Measurements from ENCODE around the gene LMNTD1. TPM values are rescaled to one million over a fixed set of nuclear protein-coding genes. Genes with fewer than 3 reads are reported as not detected.

LMNTD1 gene
- total and polyA plus RNA-seq, 2 of the 4 experiments (the other 2 are of a cell fraction), result 1.5 to 4.3 TPM

DNA sequence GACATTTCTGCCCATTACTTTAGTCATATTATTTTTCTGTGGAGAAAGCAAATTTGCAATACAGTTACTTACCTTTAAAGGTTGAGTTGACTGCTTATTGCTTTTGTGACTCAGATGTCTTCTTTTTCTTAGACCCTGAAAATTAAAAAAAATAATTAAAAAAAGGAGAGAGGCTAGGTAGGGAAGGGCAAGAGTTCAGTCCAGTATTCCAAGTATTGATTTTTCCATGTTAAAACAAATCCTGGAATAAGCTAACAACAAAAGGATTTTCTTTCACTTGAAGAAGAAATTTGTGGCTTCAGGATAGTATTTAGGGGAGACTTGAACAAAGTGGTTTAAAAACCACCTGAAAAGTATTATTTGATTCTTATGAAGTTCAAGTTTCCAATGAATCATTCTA lies 49.4 kb downstream of the LMNTD1 start:
- Histone ChIP-seq H3K4me1 (ENCODE audit: control insufficient read depth, insufficient read depth, low read length) (no peaks in the 10 kb centered on the region), H3K9me3 (ENCODE audit: control insufficient read depth, insufficient read depth, low read length) (no peaks in the 10 kb centered on the region), H2AFZ (replicated peaks; ENCODE audit: low read length, poor library complexity) (no peak overlapping the region), H3K56ac (ENCODE audit: extremely low read depth, insufficient read depth, low read length) (no peak overlapping the region), H3K4me2 (ENCODE audit: low read depth, low read length) (no peak overlapping the region), H3K9me1 (ENCODE audit: insufficient read depth, low read length) (no peaks in the 10 kb centered on the region), H3K36me3 (ENCODE audit: control insufficient read depth, insufficient read depth, low read length) (no peaks in the 10 kb centered on the region), H2BK5ac (ENCODE audit: low read depth, low read length, poor library complexity, severe bottlenecking) (no peak overlapping the region), H2BK120ac (ENCODE audit: low read depth, low read length) (no peak overlapping the region), H3K27me3 (ENCODE audit: control insufficient read depth, insufficient read depth, low read length) (no peaks in the 10 kb centered on the region), H4K5ac (ENCODE audit: low read depth, low read length) (no peak overlapping the region), H2BK15ac (ENCODE audit: low read depth, low read length) (no peak overlapping the region), H3K18ac (ENCODE audit: low read depth, low read length) (no peak overlapping the region), H3K14ac (replicated peaks; ENCODE audit: low read depth, low read length) (no peak overlapping the region), H3K23ac (ENCODE audit: low read depth, low read length) (no peak overlapping the region), H4K91ac (ENCODE audit: insufficient read depth, low read depth, low read length) (no peak overlapping the region), H3K27ac (ENCODE audit: insufficient read depth, low read length) (no peak overlapping the region), H4K20me1 (ENCODE audit: insufficient read depth, low read length) (no peaks in the 10 kb centered on the region), H2BK20ac (ENCODE audit: low read depth, low read length) (no peak overlapping the region), H2AK5ac (ENCODE audit: low read depth, low read length) (no peak overlapping the region), H4K8ac (ENCODE audit: low read depth in 2 of 2, low read length in 2 of 2) (no peak overlapping the region), H2AK9ac (replicated peaks; ENCODE audit: low read depth, low read length, poor library complexity) (no peak overlapping the region), H3K79me1 (ENCODE audit: low read depth in 1 of 2, low read length in 2 of 2) (no peaks in the 10 kb centered on the region), H3K9ac (ENCODE audit: low read depth, low read length) (no peak overlapping the region), H3K4ac (ENCODE audit: low read depth, low read length) (no peak overlapping the region), H3K4me3 (ENCODE audit: insufficient read depth, low read depth, low read length) (no peak overlapping the region)
- POLR2A ChIA-PET (ENCODE audit: unreplicated experiment), result no interaction called here
- dilution Hi-C loops (cut with HindIII; ENCODE audit: low sequenced_read_pairs, unreplicated experiment), result no loop called here
- CTCF ChIA-PET, result no interaction called here
- DNase-seq (no peak), ATAC-seq (ENCODE audit: low read depth) (no peak)
- intact Hi-C loops (cut with micrococcal nuclease), result no loop called here
- in situ Hi-C loops (cut with MboI; ENCODE audit: low sequenced_read_pairs), result no loop called here
- TF ChIP-seq MAFK (IDR thresholded peaks at IDR 0.05; ENCODE audit: low read depth, low read length), result no peak
- TF ChIP-seq RAD21 (IDR thresholded peaks at IDR 0.05; ENCODE audit: low read length), result no peak
- TF ChIP-seq CHD1 (IDR thresholded peaks at IDR 0.05; ENCODE audit: low read depth, low read length), result no peak
- no peak for TF ChIP-seq MXI1 (IDR thresholded peaks at IDR 0.05; ENCODE audit: borderline replicate concordance, low read depth, low read length)
- TF ChIP-seq SMC3 (IDR thresholded peaks at IDR 0.05; ENCODE audit: low read depth, low read length), result no peak
- TF ChIP-seq, protein P1, sequence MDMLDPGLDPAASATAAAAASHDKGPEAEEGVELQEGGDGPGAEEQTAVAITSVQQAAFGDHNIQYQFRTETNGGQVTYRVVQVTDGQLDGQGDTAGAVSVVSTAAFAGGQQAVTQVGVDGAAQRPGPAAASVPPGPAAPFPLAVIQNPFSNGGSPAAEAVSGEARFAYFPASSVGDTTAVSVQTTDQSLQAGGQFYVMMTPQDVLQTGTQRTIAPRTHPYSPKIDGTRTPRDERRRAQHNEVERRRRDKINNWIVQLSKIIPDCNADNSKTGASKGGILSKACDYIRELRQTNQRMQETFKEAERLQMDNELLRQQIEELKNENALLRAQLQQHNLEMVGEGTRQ (IDR thresholded peaks at IDR 0.05; ENCODE audit: low read depth, low read length), result no peak
- no peak for TF ChIP-seq RCOR1 (IDR thresholded peaks at IDR 0.05; ENCODE audit: insufficient replicate concordance, low read length)
- TF ChIP-seq RFX5 (IDR thresholded peaks at IDR 0.05; ENCODE audit: low read depth, low read length), result no peak
- no peak for TF ChIP-seq FOS (IDR thresholded peaks at IDR 0.05; ENCODE audit: low read depth, low read length)
- no peak for TF ChIP-seq CEBPB (IDR thresholded peaks at IDR 0.05; ENCODE audit: low read depth, low read length)
- no peak for TF ChIP-seq MAZ (IDR thresholded peaks at IDR 0.05; ENCODE audit: borderline replicate concordance, low read depth, low read length)
- no peak for TF ChIP-seq NFE2L2 (IDR thresholded peaks at IDR 0.05; ENCODE audit: low read depth, low read length)
- TF ChIP-seq POLR2A (IDR thresholded peaks at IDR 0.05; ENCODE audit: low read depth, low read length), result no peak
- TF ChIP-seq, protein P2, sequence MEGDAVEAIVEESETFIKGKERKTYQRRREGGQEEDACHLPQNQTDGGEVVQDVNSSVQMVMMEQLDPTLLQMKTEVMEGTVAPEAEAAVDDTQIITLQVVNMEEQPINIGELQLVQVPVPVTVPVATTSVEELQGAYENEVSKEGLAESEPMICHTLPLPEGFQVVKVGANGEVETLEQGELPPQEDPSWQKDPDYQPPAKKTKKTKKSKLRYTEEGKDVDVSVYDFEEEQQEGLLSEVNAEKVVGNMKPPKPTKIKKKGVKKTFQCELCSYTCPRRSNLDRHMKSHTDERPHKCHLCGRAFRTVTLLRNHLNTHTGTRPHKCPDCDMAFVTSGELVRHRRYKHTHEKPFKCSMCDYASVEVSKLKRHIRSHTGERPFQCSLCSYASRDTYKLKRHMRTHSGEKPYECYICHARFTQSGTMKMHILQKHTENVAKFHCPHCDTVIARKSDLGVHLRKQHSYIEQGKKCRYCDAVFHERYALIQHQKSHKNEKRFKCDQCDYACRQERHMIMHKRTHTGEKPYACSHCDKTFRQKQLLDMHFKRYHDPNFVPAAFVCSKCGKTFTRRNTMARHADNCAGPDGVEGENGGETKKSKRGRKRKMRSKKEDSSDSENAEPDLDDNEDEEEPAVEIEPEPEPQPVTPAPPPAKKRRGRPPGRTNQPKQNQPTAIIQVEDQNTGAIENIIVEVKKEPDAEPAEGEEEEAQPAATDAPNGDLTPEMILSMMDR (conservative IDR thresholded peaks at IDR 0.05; ENCODE audit: low read depth, low read length), result no peak
- no peak for TF ChIP-seq ELK1 (IDR thresholded peaks at IDR 0.05; ENCODE audit: borderline replicate concordance, low read depth, low read length)
- TF ChIP-seq BHLHE40 (IDR thresholded peaks at IDR 0.05; ENCODE audit: low read depth, low read length), result no peak
- BruUV-seq (replicated peaks), result no TSS peak

Measured in IMR-90 (cell line).